HepG2 (cell line): ENCODE data around the gene GPBAR1. TPM values are rescaled to one million over a fixed set of nuclear protein-coding genes. Genes with fewer than 3 reads are reported as not detected.

Experiments
- ATAC-seq: fragments of 200-7000 bp; cut with Tn5 transposase; 3 replicates; pipeline ENCODE4 v1.9.1; 2020; ENCODE audit warnings: mild to moderate bottlenecking, moderate library complexity
- BruUV-seq: library from RNA; stranded (reverse); fragments of 400-500 nt; replicated peaks from 2 replicates; lab custom pipeline; 2021; lab: Mats Ljungman, UMichigan
- CTCF ChIA-PET: fragments of 300-600 bp; formaldehyde crosslinking; extraction: SDS; loops from one replicate; lab custom pipeline; 2021; ENCODE audit warnings: low total read pairs, inconsistent platforms, low intra/inter-chr PET ratio; lab: Yijun Ruan, JAX
- POLR2A ChIA-PET: fragments of 350-600 bp; sonication (Branson Sonifier 250); formaldehyde crosslinking; loops from one replicate; lab custom pipeline; 2020; ENCODE audit warnings: antibody characterized with exemption, inconsistent platforms; lab: Yijun Ruan, JAX
- DNase-seq: peaks from one replicate; pipeline ENCODE4 v3.0.0-alpha.2; 2015; ENCODE audit warnings: low spot score
- FAIRE-seq: peaks from 3 replicates; lab custom pipeline; 2011; peaks lifted over from hg19 to GRCh38; lab: Jason Lieb, UNC
- H2AFZ ChIP-seq: one replicate; pipeline ENCODE4 v1.6.1; 2011; ENCODE audit warnings: low read length, inconsistent platforms
- H3K27ac ChIP-seq: fragments of 300-600 bp; 3 replicates; pipeline ENCODE4 v1.8.0; 2011; ENCODE audit warnings: mixed run types, mild to moderate bottlenecking, mixed read lengths, low read length, inconsistent platforms; ENCODE audit not compliant: insufficient read depth; ENCODE audit errors: extremely low read length
- H3K27me3 ChIP-seq, 2 experiments: fragments of 200-600 bp in 1 of 2; 2 replicates in 1 of 2; 3 replicates in 1 of 2; pipeline versions ENCODE4 v1.6.0 to v1.8.0; 2011; ENCODE audit warnings: low read length in 2 of 2, mild to moderate bottlenecking in 2 of 2, moderate library complexity in 2 of 2, inconsistent platforms in 1 of 2; ENCODE audit not compliant: insufficient read depth in 2 of 2, control insufficient read depth in 1 of 2
- H3K36me3 ChIP-seq, 2 experiments: fragments of 200-600 bp in 1 of 2; replicated peaks in 1 of 2; 2 replicates in 1 of 2; 3 replicates in 1 of 2; pipeline versions ENCODE4 v1.5.1 to v1.8.0; 2011; ENCODE audit warnings: low read length in 2 of 2, inconsistent platforms in 1 of 2; ENCODE audit not compliant: insufficient read depth in 2 of 2, control insufficient read depth in 1 of 2
- H3K4me1 ChIP-seq: 2 replicates; pipeline ENCODE4 v1.5.1; 2012; ENCODE audit warnings: low read length, inconsistent platforms; ENCODE audit not compliant: insufficient read depth
- H3K4me2 ChIP-seq: 2 replicates; pipeline ENCODE4 v1.6.0; 2011; ENCODE audit warnings: low read depth, low read length, inconsistent platforms
- H3K4me3 ChIP-seq, 3 experiments: fragments of 200-600 bp in 1 of 3; sonication (generic), shearing (Covaris generic) in 1 of 3; replicated peaks in 1 of 3; 2 replicates each; pipeline ENCODE4 v1.5.1; 2011 to 2016; ENCODE audit warnings: low read length in 3 of 3, inconsistent platforms in 2 of 3, low read depth in 2 of 3, mild to moderate bottlenecking in 2 of 3, control low read depth in 1 of 3, mixed read lengths in 1 of 3; ENCODE audit not compliant: insufficient read depth in 1 of 3
- H3K79me2 ChIP-seq: one replicate; pipeline ENCODE4 v1.6.1; 2011; ENCODE audit warnings: low read length, inconsistent platforms; ENCODE audit not compliant: insufficient read depth
- H3K9ac ChIP-seq: 2 replicates; pipeline ENCODE4 v1.6.0; 2011; ENCODE audit warnings: mild to moderate bottlenecking, low read depth, low read length, inconsistent platforms; ENCODE audit not compliant: insufficient read depth
- H3K9me3 ChIP-seq: 2 replicates; pipeline ENCODE4 v1.5.1; 2012; ENCODE audit warnings: mild to moderate bottlenecking, low read length
- H4K20me1 ChIP-seq: 2 replicates; pipeline ENCODE4 v1.6.0; 2011; ENCODE audit warnings: inconsistent platforms, mild to moderate bottlenecking, low read length, moderate library complexity; ENCODE audit not compliant: insufficient read depth
- ATF1 ChIP-seq: IDR thresholded peaks from 2 replicates; pipeline ENCODE4 v1.6.1; 2016; ENCODE audit warnings: mild to moderate bottlenecking, control low read depth
- HNF4G ChIP-seq, 2 experiments: sonication (generic) in 1 of 2; formaldehyde crosslinking in 1 of 2; IDR thresholded peaks; 2 replicates each; pipeline versions ENCODE4 v1.4.0 to v1.6.1; 2011 to 2020; ENCODE audit warnings: borderline replicate concordance in 2 of 2, low read depth in 2 of 2, mild to moderate bottlenecking in 2 of 2, low read length in 1 of 2, missing genetic modification reagents in 1 of 2, moderate library complexity in 1 of 2
- HOMEZ ChIP-seq: IDR thresholded peaks from 2 replicates; pipeline ENCODE4 v1.6.1; 2016; ENCODE audit warnings: low read depth
- KMT2B ChIP-seq: IDR thresholded peaks from 2 replicates; pipeline ENCODE4 v1.6.1; 2016; ENCODE audit warnings: missing genetic modification reagents, missing compliant biosample characterization
- MED13 ChIP-seq: sonication (generic); formaldehyde crosslinking; IDR thresholded peaks from 2 replicates; pipeline ENCODE4 v1.5.0; 2020; ENCODE audit warnings: missing genetic modification reagents
- MIER3 ChIP-seq: IDR thresholded peaks from 2 replicates; pipeline ENCODE4 v1.6.1; 2016; ENCODE audit warnings: missing compliant biosample characterization, borderline replicate concordance
- MLLT10 ChIP-seq: sonication (generic); formaldehyde crosslinking; IDR thresholded peaks from 2 replicates; pipeline ENCODE4 v1.4.0; 2020; ENCODE audit warnings: missing genetic modification reagents
- MNT ChIP-seq: fragments of 450-650 bp; IDR thresholded peaks from 2 replicates; pipeline ENCODE4 v1.6.1; 2016
- MTF1 ChIP-seq: sonication (generic); formaldehyde crosslinking; IDR thresholded peaks from 2 replicates; pipeline ENCODE4 v1.5.0; 2020; ENCODE audit warnings: missing genetic modification reagents
- MXI1 ChIP-seq: IDR thresholded peaks from 3 replicates; pipeline ENCODE4 v1.6.1; 2012; ENCODE audit warnings: low read depth, low read length, inconsistent platforms, borderline replicate concordance
- SNAPC2 ChIP-seq: sonication (generic); formaldehyde crosslinking; IDR thresholded peaks from 2 replicates; pipeline ENCODE4 v1.8.1; 2022; ENCODE audit warnings: mild to moderate bottlenecking, missing genetic modification reagents
- ZNF124 ChIP-seq: sonication (generic); formaldehyde crosslinking; IDR thresholded peaks from 2 replicates; pipeline ENCODE4 v1.4.0; 2020; ENCODE audit warnings: missing genetic modification reagents
- ZNF280B ChIP-seq: sonication (generic); formaldehyde crosslinking; IDR thresholded peaks from 2 replicates; pipeline ENCODE4 v1.5.0; 2020; ENCODE audit warnings: missing genetic modification reagents, mild to moderate bottlenecking, borderline replicate concordance
- ZNF468 ChIP-seq: sonication (generic); formaldehyde crosslinking; IDR thresholded peaks from 2 replicates; pipeline ENCODE4 v1.8.0; 2022; ENCODE audit warnings: mild to moderate bottlenecking, moderate library complexity, missing genetic modification reagents
- ZNF513 ChIP-seq: sonication (generic); formaldehyde crosslinking; conservative IDR thresholded peaks from 2 replicates; pipeline ENCODE4 v1.5.0; 2020; ENCODE audit warnings: missing genetic modification reagents
- ZNF747 ChIP-seq: sonication (generic); formaldehyde crosslinking; IDR thresholded peaks from 2 replicates; pipeline ENCODE4 v1.8.1; 2023; ENCODE audit warnings: missing genetic modification reagents, mild to moderate bottlenecking, borderline replicate concordance
- WGBS: methylation state at CpG from one replicate; pipeline ENCODE4 v1.1.6; 2017; ENCODE audit warnings: low lambda C conversion rate; 5-methylcytosine and 5-hydroxymethylcytosine counted together
- in situ Hi-C: cut with HindIII; loops from 2 replicates; pipeline ENCODE4 v1.10.0; 2017; ENCODE audit warnings: low pct_unique_long_range_greater_than_20kb; ENCODE audit not compliant: extremely low pct_ligation_motif_present
- intact Hi-C: fragments of 100-400 bp; cut with micrococcal nuclease; formaldehyde crosslinking; loops from one replicate; pipeline ENCODE4 v1.10.0; 2022; ENCODE audit not compliant: unreplicated experiment
- polyA plus RNA-seq, 8 experiments: library from polyadenylated mRNA; depleted of rRNA in 3 of 8; stranded (reverse) in 7 of 8; unstranded in 1 of 8; fragments of >200 nt; fragmentation: Illumina TruSeq in 4 of 8; extraction: Trizol in 4 of 8; gene quantifications; 2 replicates each; pipeline versions ENCODE4 v1.2.1 to v1.2.3, GENCODE V29; 2011 to 2016; ENCODE audit warnings: low read depth in 4 of 8, missing spikeins in 1 of 8, mixed read lengths in 1 of 8; ENCODE audit not compliant: insufficient read depth in 1 of 8
- total RNA-seq, 5 experiments: library from RNA; depleted of rRNA; stranded (reverse); fragments of >200 nt; fragmentation: Illumina TruSeq; extraction: Trizol; gene quantifications; 2 replicates each; pipeline ENCODE4 v1.2.3, GENCODE V29; 2016; ENCODE audit warnings: low read depth in 1 of 5
- TF ChIP-seq, protein P1 (sequence below): sonication (generic); formaldehyde crosslinking; IDR thresholded peaks from 2 replicates; pipeline ENCODE4 v1.8.1; 2023; ENCODE audit warnings: missing genetic modification reagents, mild to moderate bottlenecking, borderline replicate concordance

Gene GPBAR1
- total and polyA plus RNA-seq, 2 of the 13 experiments (the other 11 are each of a cell fraction or from before 2014, with no cell fraction given), result 0.05 to 0.09 TPM

- peak within 1 kb of the TSS; percentile 95 for H2AFZ ChIP-seq
- intact Hi-C loops, result loop anchor here (5.0 kb wide), 1 partner anchor 55 kb away; the partner anchor contains the start of genes AAMP and PNKD
- peak within 1 kb of the TSS; percentile 70 for H3K27ac ChIP-seq
- peaks cover 2 to 15% of the 10 kb centered on the region in 2 experiments; a peak in 3 of 5 replicates for H3K36me3 ChIP-seq
- H3K4me3 ChIP-seq, result peak within 1 kb of the TSS; percentile 87 to 96 (median 93)
- H3K27me3 ChIP-seq, result no peaks in the 10 kb centered on the region; a peak in 1 of 5 replicates
- POLR2A ChIA-PET, result interaction anchor here (0.5 to 1.3 kb wide), 6 partner anchors 12 to 873 kb away, joined by 3 to 11 read pairs (median 4); partner anchors contain the start of genes AAMP and PNKD
- peaks cover 47% of the 10 kb centered on the region for H3K79me2 ChIP-seq
- FAIRE-seq (peak; percentile 56), DNase-seq (peak; percentile 88), ATAC-seq (peak; percentile 95)
- H3K4me1 ChIP-seq, result peaks cover 46% of the 10 kb centered on the region
- CTCF ChIA-PET, result no interaction called here
- H3K9ac ChIP-seq, result peak within 1 kb of the TSS; percentile 83
- peak within 1 kb of the TSS; percentile 87 for H3K4me2 ChIP-seq
- H3K9me3 ChIP-seq, result no peaks in the 10 kb centered on the region
- WGBS, result under 1% methylated on average over 55 of the region's 60 CpGs
- peaks cover 12% of the 10 kb centered on the region; the same call in 1 of the 2 replicates for H4K20me1 ChIP-seq
- BruUV-seq, result no TSS peak
- in situ Hi-C loops, result no loop called here
- no peak for TF ChIP-seq SNAPC2 (CRISPR knock-in tag)
- TF ChIP-seq MIER3, result peak; percentile 18; the same call in 1 of the 2 replicates
- no peak for TF ChIP-seq ZNF468 (CRISPR knock-in tag)
- TF ChIP-seq KMT2B, result peak; percentile 91
- TF ChIP-seq HOMEZ (CRISPR knock-in tag), result 0 out of 2 replicates have a peak, but pooled peaks have one; percentile 69
- peak; percentile 57; the same call in 1 of the 2 replicates for TF ChIP-seq MNT
- peak; percentile 95 for TF ChIP-seq ZNF124 (CRISPR knock-in tag)
- TF ChIP-seq ZNF747 (CRISPR knock-in tag), result peak; percentile 66; the same call in 1 of the 2 replicates
- TF ChIP-seq, protein P1, sequence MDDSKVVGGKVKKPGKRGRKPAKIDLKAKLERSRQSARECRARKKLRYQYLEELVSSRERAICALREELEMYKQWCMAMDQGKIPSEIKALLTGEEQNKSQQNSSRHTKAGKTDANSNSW (CRISPR knock-in tag), result 0 out of 2 replicates have a peak, but pooled peaks have one; percentile 23
- no peak for TF ChIP-seq ATF1 (CRISPR knock-in tag)
- TF ChIP-seq MLLT10 (CRISPR knock-in tag), result no peak
- peak; percentile 87 for TF ChIP-seq ZNF280B (CRISPR knock-in tag)
- TF ChIP-seq MED13 (CRISPR knock-in tag), result no peak
- TF ChIP-seq MXI1, result peak; percentile 84; the same call in 1 of the 3 replicates
- TF ChIP-seq ZNF513, result 0 out of 2 replicates have a peak, but pooled peaks have one; percentile 33
- no peak for TF ChIP-seq HNF4G (IDR thresholded peaks at IDR 0.05; ENCODE audit: borderline replicate concordance, low read depth, low read length)
- TF ChIP-seq HNF4G (CRISPR knock-in tag; IDR thresholded peaks at IDR 0.05; ENCODE audit: borderline replicate concordance, low read depth), result no peak
- no peak for TF ChIP-seq MTF1 (CRISPR knock-in tag)
Measured at GRCh38 chr2:218216674-218217359, 44.0 kb upstream of the GPBAR1 start, which contains the start of gene ARPC2. Gene ARPC2 (plus strand): TSS chr2:218217189. CDS start chr2:218217471, 282 bp downstream.
